H7 (cell line): ENCODE data around the gene WNT4. TPM values are rescaled to one million over a fixed set of nuclear protein-coding genes. Genes with fewer than 3 reads are reported as not detected.

ENCODE experiments used
- DNase-seq: peaks from one replicate; pipeline ENCODE4 v3.0.0; 2012
- H3K27me3 ChIP-seq: 2 replicates; pipeline ENCODE4 v1.6.0; 2011; ENCODE audit warnings: mild to moderate bottlenecking, low read length; ENCODE audit not compliant: control insufficient read depth, insufficient read depth
- H3K36me3 ChIP-seq: replicated peaks from 2 replicates; pipeline ENCODE4 v1.5.1; 2011; ENCODE audit warnings: low read length; ENCODE audit not compliant: control insufficient read depth, insufficient read depth
- H3K4me3 ChIP-seq: 2 replicates; pipeline ENCODE4 v1.5.1; 2011; ENCODE audit warnings: low read depth, mild to moderate bottlenecking, control low read depth, low read length, moderate library complexity; ENCODE audit not compliant: insufficient read depth
- total RNA-seq: library from RNA; depleted of rRNA; stranded (reverse); fragments of >200 nt; shearing (Covaris generic); gene quantifications from 2 replicates; pipeline ENCODE4 v1.2.3, GENCODE V29; 2014; rRNA removed

Gene WNT4
- total RNA-seq, 1 experiment from 2014 or later: 0.94 TPM

DNA sequence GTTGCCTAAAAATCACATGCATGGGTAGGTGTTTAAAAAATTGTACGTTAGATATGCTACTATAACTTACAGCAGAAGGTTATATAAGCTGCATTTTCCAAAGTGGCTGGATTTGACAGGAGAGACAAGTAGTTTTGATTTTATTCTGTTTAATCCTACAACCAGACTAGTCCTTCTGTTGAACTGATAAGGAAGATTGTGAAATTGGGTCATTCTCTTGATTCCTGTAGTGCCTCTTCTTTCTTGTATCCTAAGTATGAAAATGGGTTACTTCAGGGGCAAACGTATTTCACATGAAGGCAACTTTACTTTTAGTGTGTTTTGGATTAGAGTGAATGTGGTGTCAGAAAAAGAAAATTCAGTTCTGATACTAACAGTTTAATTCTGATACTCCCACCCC, 71.4 kb downstream of the WNT4 start:
- Histone ChIP-seq H3K27me3 (no peaks in the 10 kb centered on the region), H3K36me3 (no peaks in the 10 kb centered on the region), H3K4me3 (no peak overlapping the region)
- no peak for DNase-seq

Other genes starting within 250 kb of the WNT4 start
- 43.5 and 49.2 TPM in 2 replicates for gene HSPG2, start 205.8 kb downstream of the WNT4 start, total RNA-seq
- not detected in 2 replicates for gene CELA3B, start 166.1 kb downstream of the WNT4 start, total RNA-seq
- gene CELA3A, start 141.4 kb downstream of the WNT4 start, total RNA-seq: not detected in 2 replicates
- 448 and 499 TPM in 2 replicates for gene CDC42, start 90.4 kb downstream of the WNT4 start, total RNA-seq